Measurements from ENCODE around the gene SOHLH1. TPM values are rescaled to one million over a fixed set of nuclear protein-coding genes. Genes with fewer than 3 reads are reported as not detected.

Gene SOHLH1
- total RNA-seq, 1 experiment from 2014 or later = not detected

GRCh38 chr9:135662758-135663450 lies 36.4 kb downstream of the SOHLH1 start, which contains the start of gene LCN9:
Gene LCN9 (plus strand): TSS chr9:135663309. CDS start chr9:135663322, 13 bp downstream.
- ATAC-seq (no peak), DNase-seq (ENCODE audit: low read depth, low spot score) (no peak)
- intact Hi-C loops (cut with micrococcal nuclease) = no loop called here
- TF ChIP-seq SRF (IDR thresholded peaks at IDR 0.05; ENCODE audit: low read depth) (no peak), POLR2A (IDR thresholded peaks at IDR 0.05; ENCODE audit: borderline replicate concordance, extremely low read depth, insufficient read depth, insufficient read length) (no peak), EGR1 (IDR thresholded peaks at IDR 0.05; ENCODE audit: low read depth) (no peak), EZH2phosphoT487 (IDR thresholded peaks at IDR 0.05; ENCODE audit: borderline replicate concordance) (no peak)
- ChIA-PET POLR2A (no interaction called here), RAD21 (ENCODE audit: low non-redundant PET in 1 of 2, low total read pairs in 2 of 2, uncharacterized antibody in 2 of 2, unreplicated experiment in 2 of 2) (no interaction called here), CTCF (no interaction called here)
- no peaks in the 10 kb centered on the region for H3K9me3 ChIP-seq (ENCODE audit: control insufficient read depth in 1 of 2, insufficient read depth in 1 of 2, low read depth in 1 of 2, low read length in 2 of 2)
- no peaks in the 10 kb centered on the region for H3K79me2 ChIP-seq (ENCODE audit: insufficient read depth, low read length)
- no peaks in the 10 kb centered on the region for H3K4me1 ChIP-seq (ENCODE audit: control insufficient read depth in 1 of 2, insufficient read depth in 2 of 2, low read length in 2 of 2)
- H3K9ac ChIP-seq (ENCODE audit: low read length) = no peak within 1 kb of the TSS
- no peak within 1 kb of the TSS for H2AFZ ChIP-seq (ENCODE audit: low read depth, low read length, poor library complexity, severe bottlenecking)
- no peaks in the 10 kb centered on the region for H3K36me3 ChIP-seq (ENCODE audit: control insufficient read depth in 1 of 2, insufficient read depth in 2 of 2, low read length in 2 of 2)
- H3K4me2 ChIP-seq (ENCODE audit: low read length) = no peak within 1 kb of the TSS
- H3K4me3 ChIP-seq (replicated peaks in 1 of 2; ENCODE audit: low read depth in 1 of 2, low read length in 2 of 2) = no peak within 1 kb of the TSS
- BruUV-seq (replicated peaks) = no TSS peak
- H3K9me2 ChIP-seq (ENCODE audit: insufficient read depth) = no peaks in the 10 kb centered on the region
- no peak within 1 kb of the TSS for H3K27ac ChIP-seq (ENCODE audit: low read depth, low read length)
- H4K20me1 ChIP-seq (ENCODE audit: insufficient read depth) = no peaks in the 10 kb centered on the region
- H3K27me3 ChIP-seq (ENCODE audit: insufficient read depth, low read length) = peaks cover 6% of the 10 kb centered on the region; the same call in 1 of the 2 replicates

- POLR2A ChIA-PET = no interaction called here
- Histone ChIP-seq H3K9me2 (ENCODE audit: insufficient read depth) (no peaks in the 10 kb centered on the region), H3K79me2 (ENCODE audit: insufficient read depth, low read length) (no peaks in the 10 kb centered on the region), H3K4me1 (ENCODE audit: control insufficient read depth in 1 of 2, insufficient read depth in 2 of 2, low read length in 2 of 2) (no peaks in the 10 kb centered on the region), H3K4me3 (replicated peaks in 1 of 2; ENCODE audit: low read depth in 1 of 2, low read length in 2 of 2) (no peak overlapping the region), H3K27ac (ENCODE audit: low read depth, low read length) (no peak overlapping the region), H3K9ac (ENCODE audit: low read length) (no peak overlapping the region), H2AFZ (ENCODE audit: low read depth, low read length, poor library complexity, severe bottlenecking) (no peak overlapping the region), H3K4me2 (ENCODE audit: low read length) (no peak overlapping the region), H3K9me3 (ENCODE audit: control insufficient read depth in 1 of 2, insufficient read depth in 1 of 2, low read depth in 1 of 2, low read length in 2 of 2) (no peaks in the 10 kb centered on the region), H3K27me3 (ENCODE audit: insufficient read depth, low read length) (peaks cover 6% of the 10 kb centered on the region; the same call in 1 of the 2 replicates), H4K20me1 (ENCODE audit: insufficient read depth) (no peaks in the 10 kb centered on the region), H3K36me3 (ENCODE audit: control insufficient read depth in 1 of 2, insufficient read depth in 2 of 2, low read length in 2 of 2) (no peaks in the 10 kb centered on the region)
- RAD21 ChIA-PET (ENCODE audit: low non-redundant PET in 1 of 2, low total read pairs in 2 of 2, uncharacterized antibody in 2 of 2, unreplicated experiment in 2 of 2) = no interaction called here
- intact Hi-C loops (cut with micrococcal nuclease) = no loop called here
- DNase-seq (ENCODE audit: low read depth, low spot score) (no peak), ATAC-seq (no peak)
- BruUV-seq (replicated peaks) = no TSS peak
- TF ChIP-seq JUND (IDR thresholded peaks at IDR 0.05) (no peak), CTCF (IDR thresholded peaks at IDR 0.05 in 2 of 3, conservative IDR thresholded peaks at IDR 0.05 in 1 of 3; ENCODE audit: borderline replicate concordance in 1 of 3, insufficient read depth in 1 of 3, low read depth in 2 of 3, low read length in 2 of 3) (no peak), CBX3 (IDR thresholded peaks at IDR 0.05; ENCODE audit: low read depth) (no peak), ELF1 (IDR thresholded peaks at IDR 0.05; ENCODE audit: borderline replicate concordance, low read depth) (no peak), SP1 (IDR thresholded peaks at IDR 0.05; ENCODE audit: low read depth) (no peak), EZH2phosphoT487 (IDR thresholded peaks at IDR 0.05; ENCODE audit: borderline replicate concordance) (no peak)
- CTCF ChIA-PET = no interaction called here
These were observed 37.3 kb downstream of the SOHLH1 start for GRCh38 chr9:135661816-135662560.

Data from HCT116 (cell line).